AG08396 (cell line): ENCODE data around the gene NUDCD3.
"Not testable (repeated sequence)": the region's sequence is repeated elsewhere in the genome, so short reads cannot be mapped to it uniquely, and the experiment has no call there.

Source experiments
- DNase-seq: peaks from one replicate; pipeline ENCODE4 v3.0.0; 2012; ENCODE audit warnings: low spot score, mixed read lengths

NUDCD3 gene

DNA sequence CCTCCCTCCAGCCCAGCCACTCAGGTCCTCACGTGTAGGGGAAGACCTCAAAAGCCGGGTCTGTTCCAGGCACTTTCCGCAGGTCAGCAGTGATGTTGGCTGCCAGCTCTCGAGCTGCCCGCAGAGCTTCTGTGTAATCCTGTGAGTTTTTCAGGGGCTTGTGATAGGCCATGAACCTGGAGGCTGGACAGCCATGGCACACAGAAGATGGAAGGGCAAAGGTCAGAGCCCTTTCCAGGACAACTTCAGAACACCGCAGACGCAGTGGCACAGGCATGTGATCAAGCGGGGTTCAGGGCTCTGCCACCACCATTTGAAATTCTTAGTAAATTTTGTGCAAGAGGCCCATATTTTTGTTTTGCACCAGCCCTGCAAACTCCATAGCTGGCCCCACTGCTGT lies 26.7 kb upstream of the NUDCD3 start:
- DNase-seq = no peak

DNA sequence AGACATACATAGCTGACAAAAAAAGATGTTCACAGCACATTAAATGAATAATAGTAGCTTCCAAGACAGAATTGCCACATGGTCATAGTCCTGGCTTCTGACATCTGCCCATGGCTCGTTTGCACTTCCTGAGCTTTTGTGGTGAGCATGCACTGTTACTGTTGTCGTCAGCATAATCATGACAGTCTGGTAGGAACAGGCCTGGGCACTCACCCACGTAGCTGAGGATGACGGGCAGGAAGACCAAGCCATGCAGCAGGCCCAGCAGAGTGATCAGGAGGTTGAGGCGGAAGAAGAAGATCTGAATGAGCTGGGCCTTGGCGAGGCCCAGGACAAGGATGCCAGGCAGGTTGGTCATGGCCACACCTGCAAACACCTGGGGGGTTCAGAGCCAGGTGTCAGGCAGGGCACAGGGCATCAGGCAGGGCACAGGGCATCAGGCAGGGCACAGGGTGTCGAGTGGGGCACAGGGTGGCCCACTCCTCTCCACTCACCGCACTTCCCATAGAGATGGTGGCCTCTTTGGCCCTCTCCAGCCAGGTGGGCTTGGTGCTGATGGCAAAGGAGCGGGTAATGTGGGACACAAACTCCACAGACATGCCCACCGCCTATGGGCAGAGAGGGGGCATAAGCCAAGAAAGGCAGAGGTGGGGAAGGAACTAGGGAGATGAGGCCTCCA lies 25.3 kb upstream of the NUDCD3 start:
- DNase-seq = no peak

DNA sequence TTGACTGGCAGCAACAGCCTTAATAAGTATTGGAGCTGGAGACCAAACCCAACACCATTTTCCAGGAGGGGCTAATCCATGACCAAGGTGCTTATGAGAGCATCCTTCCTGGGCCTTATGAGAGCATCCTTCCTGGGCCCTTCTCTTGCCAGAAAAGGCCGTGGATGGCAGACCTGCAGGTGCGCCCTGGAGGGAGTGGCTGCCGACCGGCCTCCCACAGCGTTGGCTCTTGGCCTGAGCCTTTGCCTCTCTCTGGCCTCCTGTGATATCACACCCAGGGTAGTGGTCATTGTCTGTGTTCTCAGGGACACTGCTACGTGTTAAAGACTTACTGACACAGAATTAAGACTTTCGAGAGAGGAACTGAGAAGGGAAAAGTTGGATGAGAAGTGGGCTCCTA lies 22.3 kb upstream of the NUDCD3 start:
- no peak for DNase-seq

DNA sequence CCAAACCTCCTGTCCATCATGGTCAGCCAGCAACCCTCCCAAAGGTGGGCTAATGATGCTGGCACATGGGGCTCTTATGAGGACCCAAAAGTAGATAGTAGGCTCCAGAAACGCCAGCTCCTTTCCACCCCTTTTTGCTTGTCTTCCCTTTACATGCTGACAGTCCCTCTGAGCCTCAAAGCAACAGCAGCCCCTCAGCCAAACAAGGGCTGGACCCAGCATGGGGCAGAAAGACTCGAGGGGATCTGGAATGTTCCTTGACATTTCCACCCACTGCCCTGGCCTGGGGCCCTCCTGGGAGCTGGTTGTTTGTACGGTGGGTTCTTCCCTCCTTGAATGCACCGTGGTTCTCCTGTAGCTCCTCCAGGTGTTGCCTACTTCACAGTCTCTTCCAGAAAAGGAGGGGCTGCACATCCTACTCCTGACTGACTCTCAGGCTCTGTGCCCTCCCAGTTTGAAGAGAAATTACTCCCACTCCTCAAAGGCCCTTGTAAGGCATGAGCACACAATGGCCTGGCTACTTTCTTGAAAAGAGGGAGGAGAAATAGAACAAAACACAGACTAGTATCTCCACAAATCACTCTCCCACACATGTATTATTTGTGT lies 21.5 kb upstream of the NUDCD3 start:
- no peak for DNase-seq

DNA sequence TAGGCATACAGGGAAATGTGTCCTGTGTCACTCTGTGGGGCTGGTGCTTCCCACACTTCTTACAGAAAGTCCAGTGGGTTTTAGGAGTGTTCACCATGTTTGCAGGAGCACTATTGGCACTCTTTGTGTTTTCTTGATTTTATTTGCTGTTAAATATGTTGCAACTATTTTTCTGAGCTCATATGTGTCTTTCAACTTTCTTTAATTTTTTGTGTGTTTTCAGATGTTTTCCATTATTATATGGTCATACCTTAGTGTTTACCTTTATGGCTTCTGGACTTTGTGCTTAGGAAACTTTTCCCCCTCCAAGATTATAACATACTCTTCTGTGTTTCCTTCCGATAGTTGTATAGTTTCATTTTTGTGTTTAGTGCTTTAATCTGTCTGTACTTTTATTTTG lies 20.8 kb upstream of the NUDCD3 start:
- DNase-seq = no peak

DNA sequence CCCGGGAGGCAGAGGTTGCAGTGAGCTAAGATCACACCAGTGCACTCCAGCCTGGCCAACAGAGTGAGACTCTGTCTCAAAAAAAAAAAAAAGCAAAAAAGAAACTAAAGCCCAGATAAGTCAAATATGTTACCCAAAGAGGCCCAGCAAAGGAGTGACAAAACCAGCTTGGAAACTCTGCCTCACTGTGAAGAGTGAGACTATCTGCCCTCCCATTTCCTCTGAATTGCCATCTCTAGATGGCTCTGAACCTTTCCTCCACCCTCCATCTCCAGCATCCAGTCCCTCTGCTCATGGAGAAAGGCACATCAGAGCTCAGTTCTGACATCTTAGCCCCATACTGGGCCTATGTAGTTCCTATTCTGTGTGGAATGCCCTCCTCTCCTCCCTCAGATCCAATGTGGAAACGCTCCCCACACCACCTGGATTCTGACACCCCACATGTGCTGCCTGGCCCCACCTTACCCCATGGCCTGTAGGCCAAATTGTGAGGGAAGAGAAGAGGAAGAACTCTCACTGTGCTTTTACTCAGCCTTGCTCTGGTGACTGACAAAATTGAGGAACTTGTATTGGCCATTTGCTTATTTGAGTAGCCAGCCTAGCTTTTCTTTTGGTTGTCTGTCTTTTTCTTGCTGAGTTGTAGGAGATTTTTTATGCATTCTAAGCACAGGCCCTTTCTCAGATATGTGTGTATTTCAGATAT lies 18.0 kb upstream of the NUDCD3 start:
- no peak for DNase-seq

DNA sequence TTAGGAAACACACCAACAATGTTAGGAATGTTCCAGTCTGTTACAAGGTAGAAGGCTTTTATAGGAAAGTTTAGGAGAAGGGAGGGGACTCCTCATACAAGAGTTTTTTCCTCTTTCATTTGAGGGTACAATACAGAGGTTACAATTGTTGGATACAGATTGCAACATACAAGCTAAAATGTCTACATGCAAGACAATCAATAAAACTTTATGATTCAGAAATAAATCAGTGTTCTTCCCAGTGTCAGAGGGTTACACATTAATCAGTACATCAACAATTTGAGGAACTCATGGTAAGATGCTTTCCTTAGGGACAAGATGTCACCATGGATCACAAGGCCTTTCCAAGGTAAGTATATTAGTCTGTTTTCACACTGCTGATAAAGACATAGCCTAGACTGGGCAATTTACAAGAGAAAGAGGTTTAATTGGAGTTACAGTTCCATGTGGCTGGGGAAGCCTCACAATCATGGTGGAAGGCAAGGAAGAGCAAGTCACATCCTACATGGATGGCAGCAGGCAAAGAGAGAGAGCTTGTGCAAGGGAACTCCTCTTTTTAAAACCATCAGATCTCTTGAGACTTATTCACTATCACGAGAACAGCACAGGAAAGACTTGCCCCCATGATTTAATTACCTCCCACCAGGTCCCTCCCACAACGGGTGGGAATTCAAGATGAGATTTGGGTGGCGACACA lies 16.3 kb upstream of the NUDCD3 start:
- DNase-seq = not testable (repeated sequence)

DNA sequence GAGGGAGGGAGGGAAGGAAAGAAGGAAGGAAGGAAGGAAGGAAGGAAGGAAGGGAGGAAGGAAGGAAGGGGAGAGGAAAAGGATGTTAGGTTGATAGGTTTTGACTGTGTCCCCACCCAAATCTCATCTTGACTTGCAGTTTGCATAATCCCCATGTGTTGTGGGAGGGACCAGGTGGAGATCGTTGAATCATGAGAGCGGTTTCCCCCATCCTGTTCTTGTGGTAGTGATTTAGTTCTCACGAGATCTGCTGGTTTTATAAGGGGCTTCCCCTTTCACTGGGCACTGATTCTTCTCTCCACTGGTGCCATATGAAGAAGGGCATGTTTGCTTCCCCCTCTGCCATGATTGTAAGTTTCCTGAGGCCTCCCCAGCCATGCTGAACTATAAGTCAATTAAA lies 15.1 kb upstream of the NUDCD3 start:
- DNase-seq = no peak

DNA sequence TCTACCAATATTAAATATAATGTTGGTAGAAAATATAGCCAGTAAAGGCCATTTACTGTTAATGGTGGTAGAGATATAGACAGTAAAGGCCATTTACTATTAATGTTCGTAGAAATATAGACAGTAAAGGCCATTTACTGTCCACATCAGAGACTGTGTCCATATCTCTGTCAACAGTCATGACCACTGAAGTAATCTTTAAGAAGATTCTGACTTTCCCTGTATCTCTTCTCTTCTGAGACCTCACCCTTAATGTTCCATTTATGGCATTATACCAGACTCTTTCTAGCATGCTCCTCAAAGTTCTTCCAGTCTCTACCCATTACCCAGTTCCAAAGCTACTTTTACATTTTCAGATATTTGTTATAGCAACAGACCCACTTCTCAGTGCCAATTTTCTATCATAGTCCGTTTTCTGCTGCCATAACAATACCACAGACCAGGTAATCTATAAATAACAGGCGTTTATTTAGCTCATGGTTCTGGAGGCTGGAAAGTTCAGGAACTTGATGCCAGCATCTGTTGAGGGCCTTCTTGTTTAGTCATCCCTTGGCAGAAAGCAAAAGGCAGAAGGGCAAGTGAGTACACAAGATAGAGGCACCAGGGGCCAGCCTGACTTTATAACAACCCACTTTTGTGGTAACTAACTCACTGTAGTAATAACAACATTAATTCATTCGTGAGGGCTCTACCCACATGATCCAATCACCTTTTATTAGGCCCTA lies 7.9 kb upstream of the NUDCD3 start:
- DNase-seq = no peak

DNA sequence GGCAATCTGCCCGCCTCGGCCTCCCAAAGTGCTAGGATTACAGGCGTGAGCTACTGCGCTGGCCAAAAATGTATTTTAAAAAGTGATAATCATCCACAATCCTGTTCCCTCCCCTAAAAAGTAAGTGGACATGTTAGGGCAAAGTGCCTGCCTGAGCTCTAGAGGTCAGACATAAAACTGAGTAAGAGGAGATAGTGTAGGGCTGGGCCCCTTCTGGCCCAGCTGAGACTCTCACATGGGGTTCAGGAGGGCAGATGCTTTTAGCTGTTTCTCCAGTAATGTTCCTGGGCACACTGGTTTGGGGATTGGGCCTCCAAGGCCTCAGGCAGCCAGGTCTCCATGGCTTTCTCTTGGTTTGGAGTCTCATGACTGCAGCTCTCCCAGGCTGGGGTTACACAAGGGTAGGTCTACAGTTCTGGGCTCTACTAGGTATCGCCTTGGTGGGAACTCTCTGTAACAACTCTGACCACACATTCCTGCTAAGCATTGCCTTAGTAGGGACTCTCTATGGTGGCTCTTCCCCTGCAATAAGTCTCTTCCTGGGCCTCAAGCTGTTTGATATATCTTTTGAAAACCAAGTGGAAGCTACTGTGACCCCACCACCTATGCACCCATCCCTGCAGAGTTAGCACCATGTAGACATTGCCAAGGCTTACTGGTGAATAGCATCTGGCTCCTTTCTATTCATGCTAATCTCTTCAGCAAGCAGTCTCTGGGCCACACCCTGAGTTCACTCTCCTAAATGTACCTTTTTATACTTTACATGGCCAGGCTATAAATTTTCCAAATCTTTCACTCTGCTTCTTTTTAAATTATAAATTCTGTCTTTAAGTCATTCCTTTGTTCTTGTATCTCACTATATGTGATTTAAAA lies 6.9 kb upstream of the NUDCD3 start:
- DNase-seq = no peak

DNA sequence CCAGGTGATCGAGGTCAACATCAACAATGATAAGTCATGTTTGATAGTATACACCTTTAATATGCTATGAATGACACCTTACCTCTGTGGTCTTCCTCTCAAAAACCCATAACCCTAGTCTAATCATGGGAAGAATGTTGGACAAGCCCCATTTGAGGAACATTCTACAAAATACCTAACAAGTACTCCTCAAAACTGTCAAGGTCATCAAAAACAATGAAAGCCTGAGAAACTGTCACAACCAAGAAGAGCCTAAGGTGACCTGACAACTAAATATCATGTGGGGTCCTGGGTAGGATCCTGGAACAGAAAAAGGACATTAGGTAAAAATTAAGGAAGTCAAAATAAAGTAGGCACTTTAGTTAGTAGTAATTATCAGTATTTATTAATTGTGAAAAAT lies 5.9 kb upstream of the NUDCD3 start:
- no peak for DNase-seq

DNA sequence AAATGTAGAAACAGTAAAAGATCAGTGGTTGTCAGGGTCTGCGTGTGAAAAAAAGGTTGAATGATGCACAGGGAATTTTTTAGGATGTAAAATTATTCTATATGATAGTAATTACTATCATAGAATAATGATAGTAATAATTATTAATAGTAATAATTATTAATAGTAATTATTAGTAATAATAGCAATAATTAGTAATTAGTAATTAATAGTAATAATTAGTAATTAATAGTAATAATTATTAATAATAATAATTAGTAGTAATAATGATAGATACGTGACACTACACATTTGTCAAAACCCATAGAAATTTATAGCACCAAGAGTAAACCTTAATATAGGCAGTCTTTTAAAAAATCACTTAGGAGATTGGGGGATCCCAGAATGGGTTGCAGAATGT lies 4.5 kb upstream of the NUDCD3 start:
- DNase-seq = no peak

DNA sequence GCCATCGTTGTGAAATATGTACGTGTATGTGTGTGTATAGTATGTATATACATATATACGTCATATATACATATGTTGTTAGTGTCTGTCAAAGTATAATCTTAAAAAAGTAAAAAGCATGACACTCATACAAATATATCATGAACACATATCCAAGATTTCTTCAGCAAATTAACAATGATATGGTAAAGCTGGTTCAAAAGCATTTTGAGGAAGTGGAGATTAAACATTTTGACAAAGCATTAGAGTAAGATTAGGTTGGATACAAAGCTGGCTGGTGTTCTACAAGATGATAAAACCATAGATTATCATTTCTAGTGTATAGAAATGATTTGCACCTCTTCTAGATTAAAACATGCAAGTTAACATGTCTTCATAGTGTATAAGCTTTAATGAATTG lies 771 bp upstream of the NUDCD3 start:
- DNase-seq = no peak

DNA sequence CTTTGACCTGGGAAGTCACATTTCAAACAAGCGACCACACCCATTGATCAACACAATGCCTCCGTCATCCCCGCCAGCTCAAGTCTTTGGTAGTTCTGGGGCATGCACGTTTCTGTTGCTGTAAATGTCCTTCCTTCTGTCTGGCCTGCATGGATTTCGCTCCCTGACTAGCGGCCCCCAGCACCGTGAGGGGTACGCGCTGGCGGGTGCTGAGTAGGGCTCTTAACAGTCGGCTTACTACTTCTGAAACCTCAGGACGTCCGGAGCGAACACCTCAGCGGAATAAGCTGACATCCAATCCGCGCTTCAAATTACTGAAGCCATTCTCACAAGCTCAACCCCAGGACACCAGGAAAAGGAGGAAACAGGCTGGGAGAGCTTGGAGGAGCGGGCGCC lies 505 bp downstream of the NUDCD3 start:
- peak; percentile 33 for DNase-seq

DNA sequence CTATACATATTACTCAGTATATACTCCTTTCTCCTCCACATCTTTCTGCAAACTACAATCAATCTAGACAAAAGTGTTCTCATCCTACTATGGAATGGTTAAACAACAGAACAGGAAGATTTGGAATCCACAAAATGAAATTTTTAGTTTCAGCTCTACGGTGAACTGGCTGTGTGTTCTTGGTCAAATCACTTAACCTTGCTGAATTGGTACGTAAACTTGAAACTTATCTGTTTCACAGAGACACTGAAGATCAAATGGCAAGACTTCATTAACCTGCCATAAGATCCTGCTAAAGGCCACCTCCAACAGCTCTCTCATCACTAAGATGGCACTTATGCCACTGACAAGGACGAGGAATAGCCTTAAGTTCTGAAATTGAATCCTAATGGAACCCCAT lies 1.5 kb downstream of the NUDCD3 start:
- DNase-seq = no peak

DNA sequence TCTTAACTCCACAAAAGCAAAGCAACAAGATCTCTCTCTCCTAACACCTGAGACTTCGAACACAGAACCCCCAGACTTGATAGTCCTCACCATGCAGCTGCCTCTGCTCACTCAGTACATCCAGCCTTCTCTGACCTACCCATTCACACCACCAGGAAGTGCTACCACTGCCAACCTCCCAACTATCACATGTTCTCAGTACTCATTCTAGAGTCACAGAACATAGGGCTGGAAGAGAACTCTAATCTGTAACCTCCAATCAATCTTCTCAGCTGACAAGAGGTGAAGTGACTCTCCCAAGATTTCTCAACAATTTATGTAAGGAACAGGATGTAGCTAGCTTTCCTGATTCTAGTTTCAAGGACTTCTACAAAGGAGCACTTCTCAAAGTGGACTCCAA lies 3.8 kb downstream of the NUDCD3 start:
- DNase-seq = peak; percentile 33

DNA sequence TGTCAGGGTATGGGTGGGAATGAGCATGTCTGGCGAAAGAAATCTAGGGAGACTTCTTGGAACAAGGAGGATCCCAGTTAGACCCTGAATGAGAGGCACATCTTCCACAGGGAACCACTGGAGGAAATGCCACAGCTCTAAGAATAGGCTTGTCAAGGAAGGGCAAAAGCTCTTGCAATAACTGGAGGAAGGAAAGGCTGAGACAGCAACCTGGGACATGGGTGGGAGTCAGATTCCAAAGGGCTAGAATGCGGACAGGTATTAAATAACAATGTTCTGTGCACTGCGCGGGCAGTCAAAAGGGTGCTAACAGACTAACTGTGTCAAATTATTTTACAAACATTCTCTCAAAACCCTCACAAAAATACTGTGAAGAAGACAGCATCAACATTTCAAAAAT lies 4.5 kb downstream of the NUDCD3 start:
- DNase-seq = no peak

DNA sequence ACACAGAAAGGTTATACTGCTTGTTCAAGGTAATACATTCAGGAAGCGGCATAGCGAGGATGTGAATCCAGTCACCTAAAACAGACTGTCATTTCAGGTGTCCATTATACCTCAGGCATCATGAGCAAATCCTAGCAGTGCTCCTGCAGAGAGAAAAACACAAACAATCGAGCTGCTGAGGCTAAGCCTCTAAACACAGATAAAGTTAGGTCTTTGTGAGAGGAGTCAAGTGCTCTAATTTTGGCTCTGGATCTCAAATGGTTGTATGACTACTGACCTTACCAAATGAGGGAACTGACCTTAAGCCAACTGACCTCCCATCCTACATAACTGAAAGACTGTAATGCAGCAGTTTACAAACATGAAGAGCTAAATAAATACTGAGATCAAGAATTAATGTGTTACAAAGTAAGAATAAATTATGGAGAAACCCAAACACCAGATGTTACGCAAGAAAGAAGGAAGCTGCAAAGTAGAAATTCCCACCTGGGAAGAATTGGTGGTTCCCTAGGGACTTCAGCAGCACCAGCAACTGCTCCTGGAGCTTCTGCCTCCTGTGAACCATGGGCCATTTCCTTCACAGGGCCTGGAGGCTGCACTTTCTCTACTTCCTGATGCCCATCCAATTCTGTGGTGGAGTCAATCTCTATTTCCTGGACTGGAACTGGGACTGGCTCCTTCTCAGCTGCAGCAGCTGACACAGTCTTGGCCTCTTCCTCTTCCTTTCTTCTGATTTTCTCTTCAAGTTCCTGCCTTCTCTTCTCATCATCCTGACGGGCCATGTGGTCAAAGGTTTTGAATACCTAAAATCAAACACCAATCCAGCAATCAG lies 5.8 kb downstream of the NUDCD3 start:
- no peak for DNase-seq

DNA sequence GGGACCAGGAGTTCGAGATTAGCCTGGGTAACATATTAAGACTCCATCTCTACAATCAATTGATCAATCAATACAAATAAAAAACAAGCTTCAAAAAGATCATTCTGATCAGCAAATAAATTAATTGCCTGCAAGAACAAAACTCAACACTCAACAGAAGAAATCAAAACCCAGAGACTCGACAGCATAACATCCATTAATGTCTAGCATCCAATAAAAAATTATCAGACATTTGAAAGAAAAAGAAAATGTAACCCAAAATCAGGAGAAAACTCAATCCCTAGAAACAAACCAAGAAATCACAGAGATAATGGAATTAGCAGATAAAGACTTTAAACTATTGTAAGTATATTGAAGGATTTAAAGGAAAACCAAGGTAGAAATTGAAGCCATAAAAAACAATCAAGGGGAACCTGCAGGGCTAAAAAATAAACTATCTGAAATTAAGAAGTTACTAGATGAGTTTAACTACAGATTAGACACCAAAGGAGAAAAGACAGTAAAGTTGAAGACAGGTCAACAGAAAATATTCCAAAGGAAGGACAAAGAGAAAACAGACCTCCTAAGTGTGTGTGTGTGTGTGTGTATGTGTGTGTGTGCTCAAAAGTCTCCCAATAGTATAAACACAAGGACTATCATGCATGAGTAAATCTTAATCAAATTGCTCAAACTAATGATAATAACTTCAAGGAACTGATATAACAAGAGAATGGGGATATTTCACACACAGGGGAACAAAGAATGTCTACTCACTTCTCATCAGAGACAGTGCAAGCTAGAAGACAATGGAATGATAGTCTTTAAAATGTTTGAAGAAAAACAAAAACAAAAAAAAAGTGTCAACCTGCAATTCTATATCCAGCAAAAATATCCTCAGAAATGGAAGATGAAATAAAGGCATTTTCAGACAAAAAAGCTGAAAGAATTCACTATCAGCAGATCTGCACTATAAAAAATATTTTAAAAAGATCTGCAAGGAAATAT lies 7.7 kb downstream of the NUDCD3 start:
- DNase-seq = no peak
